HepG2 (cell line): Measurements from ENCODE around the gene SEPTIN2.

Experiments used
- CBX2 ChIP-seq, 2 experiments: fragments of 200-600 bp in 1 of 2; sonication (generic); formaldehyde crosslinking in 1 of 2; IDR thresholded peaks; 2 replicates each; pipeline versions ENCODE4 v1.7.0 to v1.8.1; 2018 to 2022; ENCODE audit warnings: low read depth in 2 of 2, low read length in 1 of 2, mild to moderate bottlenecking in 1 of 2, missing genetic modification reagents in 1 of 2
- CHD4 ChIP-seq: fragments of 200-600 bp; sonication (generic); IDR thresholded peaks from 2 replicates; pipeline ENCODE4 v1.7.0; 2017; ENCODE audit warnings: mild to moderate bottlenecking, low read length, borderline replicate concordance
- CTCF ChIP-seq: sonication (generic); formaldehyde crosslinking; IDR thresholded peaks from 2 replicates; pipeline ENCODE4 v1.5.0; 2020; ENCODE audit warnings: mild to moderate bottlenecking, missing genetic modification reagents, moderate library complexity
- MED1 ChIP-seq: sonication (generic); formaldehyde crosslinking; IDR thresholded peaks from 2 replicates; pipeline ENCODE4 v1.4.0; 2020; ENCODE audit warnings: missing genetic modification reagents
- MXI1 ChIP-seq: IDR thresholded peaks from 3 replicates; pipeline ENCODE4 v1.6.1; 2012; ENCODE audit warnings: low read depth, low read length, inconsistent platforms, borderline replicate concordance
- REPIN1 ChIP-seq: sonication (generic); formaldehyde crosslinking; IDR thresholded peaks from 2 replicates; pipeline ENCODE4 v1.8.0; 2022; ENCODE audit warnings: missing genetic modification reagents, low read depth, mild to moderate bottlenecking, borderline replicate concordance
- RNF2 ChIP-seq: fragments of 450-650 bp; conservative IDR thresholded peaks from 2 replicates; pipeline ENCODE4 v1.6.1; 2016; ENCODE audit warnings: low read depth
- TARDBP ChIP-seq: sonication (generic); formaldehyde crosslinking; IDR thresholded peaks from 2 replicates; pipeline ENCODE4 v1.8.0; 2022; ENCODE audit warnings: mild to moderate bottlenecking, missing genetic modification reagents
- TCF12 ChIP-seq, 2 experiments: fragments of 450-650 bp in 1 of 2; sonication (generic) in 1 of 2; formaldehyde crosslinking in 1 of 2; IDR thresholded peaks; 2 replicates each; pipeline versions ENCODE4 v1.6.1 to v1.8.0; 2017 to 2022; ENCODE audit warnings: antibody characterized with exemption in 1 of 2, mild to moderate bottlenecking in 1 of 2, missing genetic modification reagents in 1 of 2, moderate library complexity in 1 of 2
- ZEB1 ChIP-seq: IDR thresholded peaks from 2 replicates; pipeline ENCODE4 v1.6.1; 2012; ENCODE audit warnings: mild to moderate bottlenecking, low read depth, inconsistent platforms; ENCODE audit not compliant: insufficient replicate concordance
- ZFP41 ChIP-seq: sonication (generic); formaldehyde crosslinking; IDR thresholded peaks from 2 replicates; pipeline ENCODE4 v1.4.0; 2020; ENCODE audit warnings: mild to moderate bottlenecking, missing genetic modification reagents, borderline replicate concordance
- ZNF350 ChIP-seq: sonication (generic); formaldehyde crosslinking; IDR thresholded peaks from 2 replicates; pipeline ENCODE4 v1.4.0; 2020; ENCODE audit warnings: mild to moderate bottlenecking, low read depth, missing genetic modification reagents, borderline replicate concordance
- ZNF780A ChIP-seq: sonication (generic); formaldehyde crosslinking; IDR thresholded peaks from 2 replicates; pipeline ENCODE4 v1.8.0; 2022; ENCODE audit warnings: mild to moderate bottlenecking, missing genetic modification reagents, moderate library complexity
- TF ChIP-seq, protein P1 (sequence below): sonication (generic); formaldehyde crosslinking; IDR thresholded peaks from 2 replicates; pipeline ENCODE4 v1.8.1; 2023; ENCODE audit warnings: mild to moderate bottlenecking, inconsistent platforms, moderate library complexity, missing genetic modification reagents, borderline replicate concordance

DNA sequence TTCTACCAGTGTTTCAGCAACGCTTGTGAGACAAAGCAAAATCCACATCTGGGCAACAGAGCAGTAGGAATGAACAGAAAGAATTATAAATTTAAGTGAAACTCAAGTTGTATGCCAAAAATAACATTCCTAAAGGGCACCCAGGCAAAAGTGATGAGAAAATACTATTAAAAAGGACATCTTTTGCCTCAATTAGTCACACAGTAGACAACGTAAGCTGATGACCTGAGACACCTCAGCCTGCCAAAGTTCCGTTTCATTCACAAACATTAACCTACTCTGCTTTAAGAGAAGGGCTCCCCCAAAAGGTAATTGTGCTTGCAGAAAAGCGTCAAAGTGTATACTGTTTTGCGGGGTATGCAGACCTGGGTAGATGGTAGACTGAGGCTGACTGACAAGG lies 7.5 kb upstream of the SEPTIN2 start:
- TF ChIP-seq REPIN1 (CRISPR knock-in tag) (no peak), CTCF (CRISPR knock-in tag) (no peak), RNF2 (no peak), CHD4 (no peak), ZNF350 (CRISPR knock-in tag) (no peak), ZEB1 (no peak), MXI1 (no peak), ZFP41 (CRISPR knock-in tag) (no peak), TARDBP (CRISPR knock-in tag) (no peak), TCF12 (IDR thresholded peaks at IDR 0.05) (no peak), TCF12 (CRISPR knock-in tag; IDR thresholded peaks at IDR 0.05) (no peak), CBX2 (IDR thresholded peaks at IDR 0.05; ENCODE audit: low read depth, low read length) (no peak), CBX2 (CRISPR knock-in tag; IDR thresholded peaks at IDR 0.05; ENCODE audit: low read depth) (no peak), MED1 (CRISPR knock-in tag) (no peak), ZNF780A (CRISPR knock-in tag) (no peak)
- TF ChIP-seq, protein P1, sequence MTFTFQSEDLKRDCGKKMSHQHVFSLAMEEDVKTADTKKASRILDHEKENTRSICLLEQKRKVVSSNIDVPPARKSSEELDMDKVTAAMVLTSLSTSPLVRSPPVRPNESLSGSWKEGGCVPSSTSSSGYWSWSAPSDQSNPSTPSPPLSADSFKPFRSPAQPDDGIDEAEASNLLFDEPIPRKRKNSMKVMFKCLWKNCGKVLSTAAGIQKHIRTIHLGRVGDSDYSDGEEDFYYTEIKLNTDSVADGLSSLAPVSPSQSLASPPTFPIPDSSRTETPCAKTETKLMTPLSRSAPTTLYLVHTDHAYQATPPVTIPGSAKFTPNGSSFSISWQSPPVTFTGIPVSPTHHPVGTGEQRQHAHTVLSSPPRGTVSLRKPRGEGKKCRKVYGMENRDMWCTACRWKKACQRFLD (CRISPR knock-in tag) = no peak
